GM18511 (cell line): ENCODE measurements around the gene CORIN.
"Not testable (repeated sequence)": the region's sequence is repeated elsewhere in the genome, so short reads cannot be mapped to it uniquely, and the experiment has no call there.

Experiments used
- ATAC-seq: cut with Tn5 transposase; IDR thresholded peaks from one replicate; pipeline ENCODE4 v1.9.1; 2021; ENCODE audit warnings: mild to moderate bottlenecking, moderate library complexity; ENCODE audit not compliant: unreplicated experiment

The CORIN gene

GRCh38 chr4:47721892-47722575, 115.8 kb downstream of the CORIN start:
- no peak for ATAC-seq

GRCh38 chr4:47721485-47721884, 116.4 kb downstream of the CORIN start:
- no peak for ATAC-seq

GRCh38 chr4:47720787-47721186, 117.1 kb downstream of the CORIN start:
- ATAC-seq = no peak

- ATAC-seq = no peak
Observed at GRCh38 chr4:47719576-47719975, 118.3 kb downstream of the CORIN start.

GRCh38 chr4:47718696-47719095, 119.2 kb downstream of the CORIN start:
- ATAC-seq = no peak

- ATAC-seq = no peak
Observed at GRCh38 chr4:47717188-47717587, 120.7 kb downstream of the CORIN start.

GRCh38 chr4:47715716-47716416, 122.0 kb downstream of the CORIN start:
- ATAC-seq = no peak

- no peak for ATAC-seq
Observed at GRCh38 chr4:47714269-47714668, 123.6 kb downstream of the CORIN start.

- no peak for ATAC-seq
Observed at GRCh38 chr4:47713129-47713834, 124.6 kb downstream of the CORIN start.

- no peak for ATAC-seq
Observed at GRCh38 chr4:47711646-47712045, 126.2 kb downstream of the CORIN start.

GRCh38 chr4:47711183-47711582, 126.7 kb downstream of the CORIN start:
- no peak for ATAC-seq

GRCh38 chr4:47706352-47706751, 131.5 kb downstream of the CORIN start:
- not testable (repeated sequence) for ATAC-seq

GRCh38 chr4:47705326-47705981, 132.4 kb downstream of the CORIN start:
- no peak for ATAC-seq

GRCh38 chr4:47704693-47705325, 133.1 kb downstream of the CORIN start:
- peak; percentile 69 for ATAC-seq

- ATAC-seq = no peak
Observed at GRCh38 chr4:47703956-47704355, 133.9 kb downstream of the CORIN start.

- no peak for ATAC-seq
Observed at GRCh38 chr4:47703008-47703407, 134.9 kb downstream of the CORIN start.

- ATAC-seq = no peak
Observed at GRCh38 chr4:47701286-47701685, 136.6 kb downstream of the CORIN start.

GRCh38 chr4:47698837-47699236, 139.0 kb downstream of the CORIN start:
- no peak for ATAC-seq

- no peak for ATAC-seq
Observed at GRCh38 chr4:47696823-47697222, 141.0 kb downstream of the CORIN start.

- ATAC-seq = no peak
Observed at GRCh38 chr4:47695260-47695659, 142.6 kb downstream of the CORIN start.

- ATAC-seq = no peak
Observed at GRCh38 chr4:47694322-47694721, 143.5 kb downstream of the CORIN start.
